GM10847 (cell line): ENCODE measurements around the gene POLRMT.

Experiments used
- POLR2A ChIP-seq: IDR thresholded peaks from 2 replicates; pipeline ENCODE4 v1.6.1; 2011; ENCODE audit not compliant: insufficient read length; ENCODE audit errors: extremely low read depth

The POLRMT gene

DNA sequence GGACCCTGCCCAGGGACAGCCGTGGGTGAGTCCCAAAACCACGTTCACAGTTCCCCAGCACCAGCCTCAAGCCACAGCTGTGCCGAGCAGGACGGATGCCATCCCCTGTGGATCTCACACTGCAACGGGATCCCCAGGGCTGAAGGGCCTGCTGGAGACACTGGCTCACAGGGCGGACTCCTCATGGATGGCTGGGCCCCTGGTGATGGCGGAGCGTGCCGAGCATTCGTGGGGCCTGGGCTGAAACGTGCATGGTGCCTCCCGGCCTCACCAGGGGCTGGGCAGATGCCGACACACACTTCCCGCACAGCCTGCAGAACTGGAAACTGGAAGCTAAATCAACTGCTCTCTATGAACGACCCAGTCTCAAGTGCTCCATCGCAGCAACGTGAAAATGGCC lies 20.1 kb upstream of the POLRMT start:
- TF ChIP-seq POLR2A, result no peak

DNA sequence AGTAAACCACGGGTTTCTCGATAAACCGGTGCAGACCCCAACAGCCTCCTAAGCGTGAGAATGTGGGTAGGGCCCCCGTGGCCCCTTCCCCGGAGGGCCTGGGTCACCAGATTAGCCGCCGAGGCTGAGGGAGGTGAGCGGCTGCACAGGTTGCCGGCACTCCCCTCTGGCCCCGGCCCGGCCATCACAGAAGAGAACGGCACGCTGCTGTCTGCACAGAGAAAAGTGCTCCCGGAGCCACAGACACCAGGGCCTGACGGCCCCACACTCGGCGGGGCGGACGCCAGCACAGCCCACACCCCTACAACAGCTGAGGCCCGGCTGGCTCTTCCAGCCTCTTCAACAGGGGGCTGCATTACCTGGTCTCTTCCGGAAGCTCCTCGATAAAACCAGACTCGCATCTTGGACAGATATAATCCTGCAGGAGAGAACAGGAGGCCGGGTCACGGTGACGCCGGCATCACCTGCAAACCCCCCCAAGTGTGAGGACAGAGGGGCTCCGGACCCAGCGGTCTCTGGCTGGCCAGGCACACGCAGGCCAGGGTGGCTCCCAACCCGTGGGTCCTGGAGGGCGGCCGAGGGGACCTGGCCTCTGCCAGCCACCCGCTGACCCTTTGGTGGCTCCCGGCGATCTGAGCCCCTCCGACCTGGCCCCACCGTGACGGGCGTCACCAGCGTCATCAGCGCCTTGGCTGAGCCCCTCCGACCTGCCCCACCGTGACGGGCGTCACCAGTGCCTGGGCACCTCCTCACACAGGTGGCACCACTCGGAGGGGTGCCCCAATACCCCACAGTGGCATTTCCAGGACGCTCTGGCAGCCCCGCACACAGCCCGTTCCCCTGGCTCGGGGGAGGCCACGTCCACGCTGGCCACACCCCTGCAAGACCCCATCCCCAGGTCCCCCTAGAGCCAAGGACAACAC lies 19.4 kb upstream of the POLRMT start:
- no peak for TF ChIP-seq POLR2A

DNA sequence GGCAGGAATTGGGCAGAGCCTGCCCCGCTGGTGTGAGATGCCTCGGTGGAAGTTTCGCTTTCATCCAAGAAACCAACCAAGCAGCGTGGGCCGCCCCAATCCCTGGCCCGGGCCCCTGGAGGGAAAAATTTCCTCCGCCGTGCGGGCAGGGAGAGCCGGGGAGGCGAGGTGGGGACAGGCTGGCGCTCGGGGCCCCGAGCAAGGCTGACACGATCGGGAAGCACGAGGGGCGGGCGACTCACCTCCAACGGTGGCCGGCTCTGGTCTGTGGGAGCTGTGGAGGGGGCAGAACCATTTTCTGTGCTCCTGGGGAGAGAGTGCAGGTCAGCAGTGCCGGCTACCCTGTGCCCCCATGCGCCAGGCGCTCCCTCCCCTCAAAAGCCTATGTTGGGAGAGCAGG lies 18.7 kb upstream of the POLRMT start:
- no peak for TF ChIP-seq POLR2A

DNA sequence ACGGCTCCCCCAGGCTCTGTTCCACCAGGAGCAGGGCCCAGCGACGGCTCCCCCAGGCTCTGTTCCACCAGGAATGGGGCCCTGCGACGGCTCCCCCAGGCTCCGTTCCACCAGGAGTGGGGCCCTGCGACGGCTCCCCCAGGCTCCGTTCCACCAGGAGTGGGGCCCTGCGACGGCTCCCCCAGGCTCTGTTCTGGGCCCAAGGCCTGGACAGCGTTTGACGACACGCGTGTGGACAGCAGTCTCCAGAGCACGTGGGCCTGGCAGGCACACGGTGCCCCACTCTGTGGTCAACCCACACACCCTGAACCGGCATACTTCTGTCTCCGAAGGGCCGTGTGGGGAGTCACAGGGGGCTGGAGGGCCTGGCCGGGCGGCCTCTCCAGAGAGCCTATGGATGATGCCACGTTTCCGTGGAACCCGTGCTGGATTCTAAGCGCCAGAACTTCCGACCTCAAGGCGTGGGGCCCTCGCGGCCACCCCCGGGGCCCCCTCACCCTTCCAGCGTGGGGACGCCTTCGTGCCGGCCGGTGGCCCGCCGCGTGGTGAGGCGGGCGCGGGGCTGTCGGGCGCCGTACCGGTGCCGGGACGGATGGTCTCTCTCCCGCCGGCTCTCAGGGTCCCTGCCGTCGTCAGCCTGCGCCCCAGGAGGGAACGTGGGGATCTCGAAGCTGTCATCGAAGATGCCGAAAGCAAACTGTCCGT lies 17.9 kb upstream of the POLRMT start:
- TF ChIP-seq POLR2A, result no peak

DNA sequence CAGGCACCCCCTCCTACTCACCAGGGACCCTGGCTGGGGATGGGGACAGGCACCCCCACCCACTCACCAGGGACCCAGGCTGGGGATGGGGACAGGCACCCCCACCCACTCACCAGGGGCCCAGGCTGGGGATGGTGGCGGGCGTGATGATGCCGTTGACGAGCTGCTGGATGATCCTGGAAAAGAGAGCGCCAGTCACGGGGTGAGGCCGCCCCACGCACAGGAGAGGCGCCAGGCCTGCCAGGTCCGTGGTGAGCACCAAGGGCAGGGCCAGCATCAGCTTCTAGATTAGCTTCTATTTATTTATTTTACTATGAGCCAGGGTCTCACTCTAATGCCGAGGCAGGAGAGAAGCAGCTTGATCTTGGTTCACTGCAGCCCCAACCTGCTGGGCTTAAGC lies 16.8 kb upstream of the POLRMT start:
- no peak for TF ChIP-seq POLR2A

DNA sequence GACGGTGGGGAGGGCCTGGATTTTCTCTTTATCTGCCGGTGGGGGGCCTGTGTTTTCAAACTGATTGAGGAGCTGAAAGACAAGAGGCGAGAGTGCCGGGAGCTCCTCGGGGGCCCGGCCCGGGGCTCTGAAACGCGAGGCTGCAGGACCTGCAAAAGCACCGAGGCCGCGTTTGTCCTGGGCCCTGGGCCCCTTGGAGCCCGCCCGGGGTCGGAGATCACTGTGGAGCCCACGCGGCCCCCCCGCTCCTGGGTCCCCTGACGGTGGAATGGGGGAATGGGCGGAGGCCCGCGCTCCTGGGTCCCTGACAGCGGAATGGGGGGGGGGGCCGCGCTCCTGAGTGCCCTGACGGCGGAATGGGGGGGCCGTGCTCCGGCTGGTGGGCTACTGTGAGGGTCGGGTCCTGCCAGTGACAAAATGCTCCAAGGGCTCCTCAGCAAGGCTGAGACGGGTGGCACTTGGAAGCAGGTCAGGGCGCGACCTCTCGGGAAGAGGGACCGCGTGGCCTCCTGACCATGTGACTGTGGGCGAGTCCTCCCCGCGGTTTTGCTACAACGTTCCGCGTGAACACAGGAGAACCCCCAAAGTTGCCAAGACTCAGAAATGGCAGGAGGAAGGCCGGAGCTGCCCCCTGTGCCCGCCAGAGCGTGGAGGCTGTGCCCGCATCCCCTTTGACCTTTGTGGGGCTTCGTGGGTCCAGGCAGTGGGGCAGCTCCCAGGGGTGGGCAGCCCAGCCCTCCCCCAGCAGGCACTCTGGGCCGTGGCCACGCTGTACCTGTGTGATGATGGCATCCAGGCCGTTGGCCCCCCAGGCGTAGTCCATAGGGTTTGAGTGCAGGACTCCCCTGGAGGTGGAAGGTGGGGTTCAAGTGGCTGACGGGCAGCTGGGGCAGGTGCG lies 15.8 kb upstream of the POLRMT start:
- TF ChIP-seq POLR2A, result no peak

DNA sequence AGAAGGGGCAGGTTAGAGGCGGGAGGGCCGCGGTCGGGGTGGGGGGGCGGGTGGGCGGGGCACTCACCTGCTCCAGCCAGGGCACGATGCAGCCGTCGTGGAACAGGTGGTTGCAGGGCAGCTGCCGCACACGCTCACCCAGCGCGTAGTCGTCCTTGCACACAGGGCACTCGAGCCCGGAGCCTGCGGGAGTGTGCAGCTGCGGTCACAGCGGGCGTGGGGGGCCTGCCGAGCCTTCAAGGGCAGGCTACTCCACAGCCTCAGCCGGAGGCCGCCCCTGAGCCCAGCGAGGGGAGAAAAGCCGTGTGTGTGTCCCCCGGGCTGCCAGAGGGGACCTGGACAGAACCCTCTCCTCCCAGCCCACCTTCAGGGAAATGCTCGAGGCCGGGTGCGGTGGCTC lies 15.0 kb upstream of the POLRMT start:
- no peak for TF ChIP-seq POLR2A

DNA sequence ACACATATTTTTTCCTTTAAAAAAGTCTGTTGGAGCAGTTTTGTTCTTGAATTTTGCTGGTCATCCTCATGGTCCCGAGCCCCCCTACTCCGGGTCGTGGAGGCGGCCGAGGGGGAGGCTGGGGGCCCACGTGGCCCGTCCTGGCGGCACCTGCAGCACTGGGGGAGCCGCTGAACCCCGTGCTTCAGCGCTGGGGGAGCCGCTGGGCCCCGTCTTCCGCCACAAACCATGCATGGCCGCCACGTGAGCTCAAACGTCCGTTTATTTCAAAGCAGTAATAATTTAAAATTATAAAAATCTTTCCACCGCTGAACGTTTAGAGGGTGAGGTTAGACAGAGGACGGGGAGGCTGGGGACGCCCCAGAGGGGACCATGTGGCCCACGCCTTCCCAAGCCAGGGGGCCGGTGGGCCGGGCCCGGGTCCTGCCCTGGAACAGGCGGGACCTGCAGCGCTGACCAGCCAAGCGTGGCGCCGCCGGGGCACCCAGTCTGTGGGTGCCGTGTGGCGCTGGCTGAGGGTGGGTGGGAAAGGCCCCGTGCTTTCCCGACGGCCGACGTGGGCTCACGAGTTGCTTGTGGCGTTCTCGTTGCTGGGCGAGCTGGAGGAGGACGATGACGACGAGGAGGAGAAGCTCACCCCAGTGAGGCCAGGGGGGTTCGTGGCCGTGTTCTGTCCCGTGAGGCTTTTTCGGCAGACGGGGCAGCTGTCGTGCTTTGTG lies 14.4 kb upstream of the POLRMT start:
- no peak for TF ChIP-seq POLR2A

DNA sequence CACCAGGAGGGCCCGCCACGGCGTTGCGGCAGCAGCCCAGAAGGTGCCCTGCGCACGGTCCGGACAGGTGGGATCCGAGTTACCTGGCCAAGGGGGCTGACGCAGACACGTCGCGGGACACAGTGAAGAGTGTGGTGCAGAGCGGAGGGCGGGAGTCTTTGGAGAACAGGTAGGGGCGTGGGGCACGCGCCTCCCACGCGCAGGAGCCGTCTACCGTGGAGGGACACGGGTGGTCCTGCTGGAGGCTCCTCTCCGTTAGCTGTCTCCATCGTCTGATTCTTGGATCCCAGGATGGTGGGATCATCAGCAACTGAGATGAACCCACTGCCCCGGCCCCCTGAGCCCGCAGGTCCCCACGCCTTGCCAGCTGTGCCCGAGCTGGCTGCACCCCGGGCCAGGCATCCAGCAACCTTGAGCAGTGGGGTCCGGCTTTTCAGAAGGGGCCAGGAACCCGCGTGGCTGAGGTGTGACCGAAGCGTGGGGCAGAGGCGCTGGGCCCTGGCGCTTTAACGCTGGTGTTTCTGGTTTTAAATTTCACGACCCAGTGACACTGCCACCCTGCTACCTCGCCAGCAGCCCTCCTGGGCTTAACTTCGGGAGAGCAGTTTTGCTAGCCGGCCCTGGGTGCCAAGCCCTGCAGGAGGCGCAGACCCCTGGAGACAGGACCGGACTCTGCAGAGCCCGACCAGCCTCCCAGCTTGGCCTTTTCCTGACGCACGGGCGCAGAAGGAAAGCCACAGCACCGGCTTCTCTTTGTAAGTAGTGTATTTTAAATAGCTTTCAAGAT lies 13.6 kb upstream of the POLRMT start:
- TF ChIP-seq POLR2A, result no peak

DNA sequence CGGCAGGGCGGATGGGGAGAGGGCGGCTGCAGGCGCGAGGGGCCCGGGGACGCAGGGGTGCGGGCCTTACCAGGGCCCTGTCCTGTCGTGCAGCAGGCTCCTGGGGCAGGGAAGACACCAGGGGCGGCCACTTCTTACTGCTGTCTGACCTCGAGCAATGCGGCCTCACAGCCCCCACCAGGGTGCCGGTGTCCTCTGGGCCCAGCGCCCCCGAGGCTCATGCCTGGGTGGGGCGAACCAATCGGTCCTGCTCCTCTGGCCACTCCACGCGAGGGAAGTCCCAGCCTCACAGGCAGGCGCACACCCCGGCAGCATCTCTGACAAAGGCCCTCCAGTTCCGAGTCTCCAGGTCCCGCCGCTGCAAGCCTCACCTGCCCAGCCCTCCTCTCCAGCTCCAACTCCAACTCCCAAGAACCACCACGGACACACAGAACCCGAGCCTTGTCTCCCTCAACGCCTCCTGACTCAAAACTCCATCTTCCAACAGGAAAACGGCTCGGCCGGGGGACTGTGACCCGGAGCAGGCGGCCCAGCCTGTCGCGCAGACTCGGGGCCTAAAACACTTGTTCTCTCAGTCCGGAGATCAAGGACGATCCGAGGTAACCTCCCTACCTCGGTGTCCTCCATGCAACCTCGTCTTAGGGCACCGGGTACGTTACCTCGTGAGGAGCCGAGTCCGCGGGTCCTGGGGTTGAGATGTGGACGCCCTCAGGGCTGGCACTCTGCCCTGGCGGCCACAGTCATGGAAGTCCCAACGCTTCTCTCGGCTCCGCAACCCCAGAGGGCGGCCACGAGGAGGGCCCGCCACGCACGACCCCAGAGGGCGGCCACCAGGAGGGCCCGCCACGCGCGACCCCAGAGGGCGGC lies 12.8 kb upstream of the POLRMT start:
- TF ChIP-seq POLR2A, result no peak

DNA sequence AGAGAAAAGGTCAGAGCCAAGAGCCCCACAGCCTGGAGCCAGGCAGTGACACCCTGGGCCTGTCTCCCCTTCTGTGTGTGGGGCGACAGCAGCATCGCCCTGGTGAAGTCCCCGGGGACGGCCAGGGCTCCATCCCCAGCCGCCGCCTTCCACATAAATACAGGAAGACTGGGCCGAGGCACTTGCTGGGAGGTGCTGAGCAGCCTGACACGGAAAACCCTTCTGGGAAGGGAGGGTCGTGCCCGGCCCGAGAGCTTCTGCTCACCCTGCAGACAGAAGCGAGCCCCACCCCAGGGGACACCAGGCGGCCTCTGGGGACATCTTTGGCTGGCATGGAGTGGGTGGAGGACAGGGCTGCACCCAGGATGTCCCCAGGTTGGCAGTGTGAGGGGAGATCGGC lies 11.5 kb upstream of the POLRMT start:
- TF ChIP-seq POLR2A, result no peak

DNA sequence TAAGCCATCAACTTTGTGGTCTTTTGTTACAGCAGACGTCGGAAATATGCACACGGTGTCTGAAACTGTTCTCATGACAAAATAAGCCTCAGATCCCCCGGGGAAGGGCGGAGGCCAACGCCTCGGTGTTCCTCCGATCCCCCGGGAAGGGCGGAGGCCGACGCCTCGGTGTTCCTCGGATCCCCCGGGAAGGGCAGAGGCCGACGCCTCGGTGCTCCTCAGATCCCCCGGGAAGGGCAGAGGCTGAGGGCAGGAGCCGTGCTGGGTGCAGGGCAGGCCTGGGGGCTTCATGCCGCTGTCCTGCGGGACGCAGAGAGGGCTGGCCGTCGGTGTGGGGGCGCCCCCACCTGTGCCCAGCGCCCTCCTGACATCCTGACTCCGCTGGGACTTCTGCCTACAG lies 11.0 kb upstream of the POLRMT start:
- TF ChIP-seq POLR2A, result no peak

DNA sequence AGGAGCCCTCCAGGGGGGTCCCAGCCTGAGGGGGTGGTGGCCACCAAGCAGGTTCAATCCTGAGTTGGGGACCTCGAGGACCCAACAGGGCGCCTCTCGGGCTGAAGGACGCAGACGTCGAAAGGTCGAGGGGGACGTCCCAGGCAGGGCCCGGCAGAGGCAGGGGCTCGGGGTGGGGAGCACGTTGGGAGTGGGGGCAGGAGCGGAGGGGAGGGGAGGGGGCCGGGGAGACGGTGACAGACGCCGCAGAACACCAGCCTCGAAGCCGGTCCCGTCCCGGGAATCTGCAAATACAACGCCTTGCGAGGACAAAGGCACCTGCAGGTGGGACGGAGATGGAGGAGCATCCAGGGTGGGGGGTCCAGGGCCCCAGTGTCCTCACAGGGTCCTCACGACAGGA lies 10.4 kb upstream of the POLRMT start:
- no peak for TF ChIP-seq POLR2A
